Breast epithelium (tissue), 3 donors: ENCODE results near the gene CMTM2.

Source experiments
- CTCF ChIP-seq, 3 donors: fragments of 450-650 bp; IDR thresholded peaks; one replicate each; pipeline ENCODE4 v1.5.1; 2016 to 2017; ENCODE audit warnings: antibody characterized with exemption in 3 of 3, mild to moderate bottlenecking in 3 of 3, moderate library complexity in 3 of 3
- POLR2A ChIP-seq: fragments of 450-650 bp; IDR thresholded peaks from one replicate; pipeline ENCODE4 v1.6.1; 2016; ENCODE audit warnings: antibody characterized with exemption, mild to moderate bottlenecking, moderate library complexity

DNA sequence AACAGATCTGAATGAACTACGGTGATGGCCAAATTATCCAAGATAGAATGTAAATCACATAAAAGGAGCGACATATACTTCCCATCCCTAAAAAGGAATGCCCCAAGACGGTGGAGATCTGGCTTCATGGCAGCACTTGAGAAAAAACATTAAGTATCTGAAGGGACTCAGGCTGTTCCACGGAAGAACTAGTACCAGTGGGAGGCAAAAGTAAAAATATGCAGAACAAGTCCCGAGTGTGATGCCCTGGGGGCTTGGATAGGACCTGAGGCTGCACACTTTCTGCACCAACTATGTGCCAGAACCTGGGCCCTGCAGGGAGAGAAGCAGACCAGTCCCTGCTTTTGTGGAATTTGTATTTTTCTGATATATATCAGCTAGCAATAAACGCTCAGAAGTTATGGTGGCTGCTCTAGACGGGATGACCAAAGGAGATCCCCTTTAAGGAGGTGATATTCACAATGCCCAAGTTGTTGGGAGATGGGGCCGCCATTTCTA lies 27.4 kb upstream of the CMTM2 start:
- no peak for TF ChIP-seq CTCF (IDR thresholded peaks at IDR 0.05)
- no peak for TF ChIP-seq POLR2A
